ENCODE measurements around the gene ZBTB4. TPM values are rescaled to one million over a fixed set of nuclear protein-coding genes. Genes with fewer than 3 reads are reported as not detected.
A peak's percentile ranks its signal among the peaks of the same experiment; 100 is the strongest.

ZBTB4 gene
- total RNA-seq, 1 donor from 2014 or later, result 63.4 TPM

GRCh38 chr17:7508846-7509245, 29.4 kb upstream of the ZBTB4 start:
- no peak for DNase-seq
- Histone ChIP-seq H3K4me1 (no peaks in the 10 kb centered on the region), H3K36me3 (peaks cover 100% of the 10 kb centered on the region), H3K27me3 (ENCODE audit: low read depth) (no peaks in the 10 kb centered on the region), H3K4me3 (no peak overlapping the region), H3K9me3 (replicated peaks) (no peaks in the 10 kb centered on the region), H3K27ac (replicated peaks) (no peak overlapping the region)
- TF ChIP-seq CTCF (IDR thresholded peaks at IDR 0.05; ENCODE audit: borderline replicate concordance), result no peak
- intact Hi-C loops (cut with micrococcal nuclease), result no loop called here

- intact Hi-C loops (cut with micrococcal nuclease), result no loop called here
- Histone ChIP-seq H3K9me3 (replicated peaks) (no peaks in the 10 kb centered on the region), H3K4me1 (no peaks in the 10 kb centered on the region), H3K4me3 (no peak overlapping the region), H3K27ac (replicated peaks) (peak overlapping the region; percentile 27), H3K27me3 (ENCODE audit: low read depth) (no peaks in the 10 kb centered on the region), H3K36me3 (peaks cover 100% of the 10 kb centered on the region)
- no peak for TF ChIP-seq CTCF (IDR thresholded peaks at IDR 0.05; ENCODE audit: borderline replicate concordance)
- DNase-seq, result no peak
Measured at GRCh38 chr17:7508145-7508544, 28.7 kb upstream of the ZBTB4 start.

- Histone ChIP-seq H3K27ac (replicated peaks) (no peak overlapping the region), H3K27me3 (ENCODE audit: low read depth) (no peaks in the 10 kb centered on the region), H3K9me3 (replicated peaks) (no peaks in the 10 kb centered on the region), H3K36me3 (peaks cover 100% of the 10 kb centered on the region), H3K4me1 (no peaks in the 10 kb centered on the region), H3K4me3 (no peak overlapping the region)
- TF ChIP-seq CTCF (IDR thresholded peaks at IDR 0.05; ENCODE audit: borderline replicate concordance), result no peak
- DNase-seq, result no peak
- intact Hi-C loops (cut with micrococcal nuclease), result no loop called here
Measured at GRCh38 chr17:7503521-7503920, 24.1 kb upstream of the ZBTB4 start.

GRCh38 chr17:7502987-7503386, 23.6 kb upstream of the ZBTB4 start:
- no peak overlapping the region for H3K27ac ChIP-seq (replicated peaks)
- TF ChIP-seq CTCF (IDR thresholded peaks at IDR 0.05; ENCODE audit: borderline replicate concordance), result no peak
- DNase-seq, result no peak
- H3K4me3 ChIP-seq, result no peak overlapping the region
- intact Hi-C loops (cut with micrococcal nuclease), result no loop called here
- H3K9me3 ChIP-seq (replicated peaks), result no peaks in the 10 kb centered on the region
- H3K27me3 ChIP-seq (ENCODE audit: low read depth), result no peaks in the 10 kb centered on the region
- H3K36me3 ChIP-seq, result peaks cover 100% of the 10 kb centered on the region
- peaks cover 4% of the 10 kb centered on the region for H3K4me1 ChIP-seq

- H3K36me3 ChIP-seq, result peaks cover 100% of the 10 kb centered on the region
- peaks cover 11% of the 10 kb centered on the region for H3K4me1 ChIP-seq
- no peaks in the 10 kb centered on the region for H3K27me3 ChIP-seq (ENCODE audit: low read depth)
- TF ChIP-seq CTCF (IDR thresholded peaks at IDR 0.05; ENCODE audit: borderline replicate concordance), result no peak
- H3K27ac ChIP-seq (replicated peaks), result no peak overlapping the region
- no peak for DNase-seq
- H3K9me3 ChIP-seq (replicated peaks), result no peaks in the 10 kb centered on the region
- H3K4me3 ChIP-seq, result no peak overlapping the region
- intact Hi-C loops (cut with micrococcal nuclease), result no loop called here
Measured at GRCh38 chr17:7502171-7502847, 22.9 kb upstream of the ZBTB4 start.

Data from left ventricle myocardium inferior (tissue), 1 donor.